ENCODE data around the gene PPP2R2D.
"Not testable (repeated sequence)": the region's sequence is repeated elsewhere in the genome, so short reads cannot be mapped to it uniquely, and the experiment has no call there.

The PPP2R2D gene

DNA sequence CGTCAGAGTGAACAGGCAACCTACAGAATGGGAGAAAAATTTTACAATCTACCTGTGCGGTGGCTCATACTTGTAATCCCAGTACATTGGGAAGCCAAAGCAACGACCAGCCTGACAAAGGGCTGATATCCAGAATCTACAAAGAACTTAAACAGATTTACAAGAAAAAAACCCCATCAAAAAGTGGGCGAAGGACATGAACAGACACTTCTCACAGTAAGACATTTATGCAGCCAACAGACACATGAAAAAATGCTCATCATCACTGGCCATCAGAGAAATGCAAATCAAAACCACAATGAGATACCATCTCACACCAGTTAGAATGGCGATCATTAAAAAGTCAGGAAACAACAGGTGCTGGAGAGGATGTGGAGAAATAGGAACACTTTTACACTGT is 86.5 kb downstream of the PPP2R2D start:
- not testable (repeated sequence) for DNase-seq (ENCODE audit: low spot score); H3K9me3 Mint-ChIP-seq; H3K36me3 Mint-ChIP-seq (ENCODE audit: low read depth); H3K27ac Mint-ChIP-seq; H3K4me3 Mint-ChIP-seq; H3K4me1 Mint-ChIP-seq (ENCODE audit: low read depth)
- H3K27me3 Mint-ChIP-seq (ENCODE audit: low read depth), result peaks cover 13% of the 10 kb centered on the region

DNA sequence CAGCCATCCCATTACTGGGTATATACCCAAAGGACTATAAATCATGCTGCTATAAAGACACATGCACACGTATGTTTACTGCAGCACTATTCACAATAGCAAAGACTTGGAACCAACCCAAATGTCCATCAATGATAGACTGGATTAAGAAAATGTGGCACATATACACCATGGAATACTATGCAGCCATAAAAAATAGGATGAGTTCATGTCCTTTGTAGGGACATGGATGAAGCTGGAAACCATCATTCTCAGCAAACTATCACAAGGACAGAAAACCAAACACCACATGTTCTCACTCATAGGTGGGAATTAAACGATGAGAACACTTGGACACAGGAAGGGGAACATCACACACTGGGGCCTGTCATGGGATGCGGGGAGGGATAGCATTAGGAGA is 87.0 kb downstream of the PPP2R2D start:
- not testable (repeated sequence) for H3K4me1 Mint-ChIP-seq (ENCODE audit: low read depth); DNase-seq (ENCODE audit: low spot score); H3K27ac Mint-ChIP-seq; H3K36me3 Mint-ChIP-seq (ENCODE audit: low read depth); H3K4me3 Mint-ChIP-seq; H3K9me3 Mint-ChIP-seq
- peaks cover 13% of the 10 kb centered on the region for H3K27me3 Mint-ChIP-seq (ENCODE audit: low read depth)

DNA sequence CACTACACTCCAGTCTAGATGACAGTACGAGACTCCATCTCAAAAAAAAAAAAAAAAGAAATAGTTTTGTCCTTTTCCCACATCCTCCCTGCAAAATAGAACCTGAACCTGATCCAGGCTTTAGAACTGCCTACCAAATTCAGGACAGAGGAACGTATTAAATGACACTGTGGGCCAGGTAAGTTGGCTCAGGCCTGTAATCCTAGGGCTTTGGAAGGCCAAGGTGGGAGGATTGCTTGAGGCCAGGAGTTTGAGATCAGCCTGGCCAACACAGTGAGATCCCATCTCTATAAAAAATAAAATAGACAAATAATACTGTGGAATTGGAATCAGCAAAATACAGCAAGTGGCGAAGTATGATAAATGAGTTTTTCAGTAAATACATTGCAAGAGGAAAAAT is 90.9 kb downstream of the PPP2R2D start:
- no peak overlapping the region for H3K27ac Mint-ChIP-seq
- no peaks in the 10 kb centered on the region for H3K4me1 Mint-ChIP-seq (ENCODE audit: low read depth)
- DNase-seq (ENCODE audit: low spot score), result no peak
- peaks cover 6% of the 10 kb centered on the region for H3K27me3 Mint-ChIP-seq (ENCODE audit: low read depth)
- H3K4me3 Mint-ChIP-seq, result no peak overlapping the region
- no peaks in the 10 kb centered on the region for H3K9me3 Mint-ChIP-seq
- no peaks in the 10 kb centered on the region for H3K36me3 Mint-ChIP-seq (ENCODE audit: low read depth)

DNA sequence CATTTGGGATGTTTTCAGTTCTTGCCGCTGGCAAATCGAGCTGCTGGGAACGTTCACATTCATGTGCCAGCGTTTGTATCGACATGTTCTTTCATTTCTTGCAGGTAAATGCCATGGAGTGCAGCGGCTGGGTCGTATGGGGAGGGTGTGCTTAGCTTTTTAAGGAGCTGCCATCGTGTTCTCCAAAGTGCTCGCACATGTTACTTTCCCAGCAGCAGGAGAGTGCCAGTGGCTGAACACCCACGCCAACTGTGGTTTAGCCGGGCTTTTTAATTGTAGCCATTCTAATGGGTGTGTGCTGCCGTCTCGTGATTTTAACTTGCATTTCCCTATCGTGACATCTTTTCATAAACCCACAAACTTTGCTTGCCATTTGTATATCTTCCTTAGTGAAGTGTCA is 92.5 kb downstream of the PPP2R2D start:
- Mint-ChIP-seq H3K36me3 (ENCODE audit: low read depth) (no peaks in the 10 kb centered on the region), H3K4me1 (ENCODE audit: low read depth) (no peaks in the 10 kb centered on the region), H3K27ac (no peak overlapping the region), H3K27me3 (ENCODE audit: low read depth) (peaks cover 6% of the 10 kb centered on the region), H3K9me3 (no peaks in the 10 kb centered on the region), H3K4me3 (no peak overlapping the region)
- DNase-seq (ENCODE audit: low spot score), result no peak

DNA sequence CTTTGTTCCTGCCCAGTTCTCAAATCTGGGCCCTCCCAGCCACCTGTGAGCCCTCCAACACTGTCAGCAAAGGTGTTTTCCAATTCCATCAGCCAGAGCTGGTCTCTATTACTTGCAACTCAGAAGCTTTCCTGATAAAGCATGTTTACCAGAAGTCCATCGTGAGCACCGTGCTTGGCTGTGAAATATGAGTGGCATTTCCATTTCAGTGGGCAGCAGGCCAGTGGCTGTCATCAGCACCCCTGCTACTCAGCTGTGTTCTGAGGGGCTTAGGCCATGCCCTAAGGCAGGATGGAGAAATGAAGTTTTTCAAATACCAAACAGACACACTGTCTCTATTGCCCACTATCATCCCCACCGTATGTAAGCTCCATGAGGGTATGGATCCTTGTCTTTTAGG is 93.6 kb downstream of the PPP2R2D start:
- H3K27me3 Mint-ChIP-seq (ENCODE audit: low read depth), result peaks cover 3% of the 10 kb centered on the region
- DNase-seq (ENCODE audit: low spot score), result no peak
- H3K9me3 Mint-ChIP-seq, result no peaks in the 10 kb centered on the region
- H3K4me1 Mint-ChIP-seq (ENCODE audit: low read depth), result no peaks in the 10 kb centered on the region
- H3K36me3 Mint-ChIP-seq (ENCODE audit: low read depth), result no peaks in the 10 kb centered on the region
- no peak overlapping the region for H3K27ac Mint-ChIP-seq
- no peak overlapping the region for H3K4me3 Mint-ChIP-seq

DNA sequence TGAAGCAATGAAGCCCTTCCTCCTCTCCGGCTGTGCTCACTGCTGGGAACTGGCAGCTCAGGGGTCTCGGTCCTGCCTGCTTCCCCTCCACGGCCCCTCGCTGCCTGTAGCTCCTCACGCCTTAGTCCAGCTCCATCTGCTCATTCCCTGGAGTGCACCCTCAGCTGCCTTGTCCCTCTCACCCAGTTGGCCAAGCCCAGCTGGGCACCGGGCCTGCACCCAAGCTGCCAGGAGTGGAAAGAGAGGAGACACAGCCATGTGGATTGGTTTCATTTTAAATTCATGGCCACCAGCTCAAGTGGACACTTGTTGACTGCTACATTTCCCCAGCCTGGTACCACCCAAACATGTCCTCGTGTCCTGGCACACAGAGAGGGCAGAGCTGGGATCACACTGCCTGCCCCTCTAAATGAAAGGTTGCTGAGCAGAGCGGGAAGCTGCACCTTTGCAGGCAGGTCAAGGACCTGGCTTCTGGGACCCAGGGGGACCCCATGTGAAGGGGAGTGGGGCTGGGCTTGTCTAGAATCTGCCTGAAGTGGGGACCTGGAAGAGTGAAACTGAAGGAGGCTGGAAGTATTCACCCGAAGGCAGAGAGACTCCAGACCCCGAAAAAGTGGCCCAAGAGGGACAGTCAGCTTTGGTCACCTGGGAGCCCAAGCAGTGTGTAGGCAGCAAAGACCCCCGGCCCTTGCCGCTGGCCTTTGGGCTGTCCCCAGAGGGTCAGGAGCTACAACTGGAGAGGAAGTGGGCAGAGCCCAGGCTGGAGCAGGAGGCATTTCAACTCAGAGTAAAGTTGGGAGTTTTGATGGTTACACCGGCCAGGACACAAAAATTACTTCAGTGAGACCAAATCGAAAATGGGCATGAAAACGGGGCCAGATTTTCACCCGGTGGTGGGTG is 95.9 kb downstream of the PPP2R2D start:
- Mint-ChIP-seq H3K9me3 (no peaks in the 10 kb centered on the region), H3K27ac (no peak overlapping the region), H3K4me3 (no peak overlapping the region), H3K36me3 (ENCODE audit: low read depth) (no peaks in the 10 kb centered on the region), H3K27me3 (ENCODE audit: low read depth) (peaks cover 3% of the 10 kb centered on the region), H3K4me1 (ENCODE audit: low read depth) (peaks cover 4% of the 10 kb centered on the region)
- DNase-seq (ENCODE audit: low spot score), result no peak

DNA sequence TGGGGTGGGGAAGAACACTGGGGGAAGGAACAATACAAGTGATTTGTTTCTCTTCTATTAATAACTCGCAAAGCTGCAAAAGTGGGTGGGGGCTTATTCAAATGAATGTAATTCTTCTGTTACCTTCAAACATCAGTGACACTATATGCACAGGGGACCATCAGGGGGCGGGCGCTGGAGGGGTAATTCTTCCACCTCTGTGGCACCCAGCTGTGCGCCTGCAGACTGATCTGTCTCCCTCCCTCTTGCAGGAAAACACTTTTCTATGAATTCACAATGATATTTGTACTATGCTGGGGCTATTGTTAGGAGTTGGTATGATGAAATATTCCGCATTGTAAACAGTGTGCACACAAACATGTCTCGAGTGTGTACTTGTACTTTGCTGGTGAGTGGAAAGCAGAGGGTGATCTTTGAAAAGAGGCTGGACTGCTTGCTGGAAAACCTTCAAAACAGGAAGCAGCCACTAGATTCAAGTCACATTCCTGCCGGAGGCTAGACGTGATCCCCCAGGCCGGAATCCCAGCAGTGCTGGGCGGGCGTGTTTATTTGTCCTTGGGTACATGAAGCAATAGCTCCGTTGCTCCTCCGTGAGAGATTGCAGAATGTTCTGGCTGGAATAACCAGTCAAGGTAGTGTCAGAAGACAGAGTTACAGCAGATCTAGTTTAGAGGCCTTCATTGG is 96.7 kb downstream of the PPP2R2D start:
- H3K9me3 Mint-ChIP-seq, result no peaks in the 10 kb centered on the region

DNA sequence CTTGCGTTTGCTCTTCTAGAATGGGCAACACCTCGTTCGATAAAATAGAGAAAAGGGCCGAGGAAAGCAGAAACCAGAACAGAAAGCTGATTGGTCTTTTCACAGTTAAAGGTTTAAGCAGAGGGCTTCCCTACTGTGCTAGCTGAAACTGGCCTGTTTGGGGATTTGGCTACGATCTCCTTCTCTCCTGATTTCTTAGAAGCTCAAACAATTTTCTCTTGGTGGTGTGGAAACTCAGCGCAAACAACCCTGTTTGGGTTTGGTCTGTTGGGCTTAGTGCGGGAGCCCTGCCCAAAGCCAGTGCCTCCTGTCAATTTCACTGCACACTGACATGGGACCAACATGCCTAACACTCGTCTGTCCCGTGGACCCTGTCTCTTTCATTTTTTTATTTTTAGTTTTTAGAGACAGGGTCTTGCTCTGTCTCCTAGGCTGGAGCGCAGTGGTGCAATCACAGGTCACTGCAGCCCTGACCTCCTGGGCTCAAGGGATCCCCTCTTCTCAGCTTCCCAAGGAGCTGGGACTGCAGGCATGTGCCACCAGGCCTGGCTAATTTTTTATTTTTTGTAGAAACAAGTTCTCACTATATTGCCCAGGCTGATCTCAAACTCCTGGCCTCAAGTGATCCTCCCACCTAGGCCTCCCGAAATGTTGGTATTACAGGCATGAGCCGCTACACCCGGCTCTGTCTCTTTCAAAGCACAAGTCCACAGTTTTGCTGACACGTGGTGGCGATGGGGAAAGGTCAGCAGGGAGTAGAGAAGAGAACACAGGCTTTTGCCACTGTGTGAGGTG is 97.4 kb downstream of the PPP2R2D start:
- Mint-ChIP-seq H3K9me3 (no peaks in the 10 kb centered on the region), H3K27ac (no peak overlapping the region), H3K36me3 (ENCODE audit: low read depth) (no peaks in the 10 kb centered on the region), H3K4me1 (ENCODE audit: low read depth) (peaks cover 4% of the 10 kb centered on the region), H3K27me3 (ENCODE audit: low read depth) (peaks cover 3% of the 10 kb centered on the region), H3K4me3 (no peak overlapping the region)
- no peak for DNase-seq (ENCODE audit: low spot score)

More for the DNA sequence above, 96.7 kb downstream of the PPP2R2D start:
- Mint-ChIP-seq H3K4me1 (ENCODE audit: low read depth) (peaks cover 4% of the 10 kb centered on the region), H3K36me3 (ENCODE audit: low read depth) (no peaks in the 10 kb centered on the region), H3K27ac (no peak overlapping the region), H3K27me3 (ENCODE audit: low read depth) (peaks cover 6% of the 10 kb centered on the region), H3K4me3 (no peak overlapping the region)
- DNase-seq (ENCODE audit: low spot score), result no peak

DNA sequence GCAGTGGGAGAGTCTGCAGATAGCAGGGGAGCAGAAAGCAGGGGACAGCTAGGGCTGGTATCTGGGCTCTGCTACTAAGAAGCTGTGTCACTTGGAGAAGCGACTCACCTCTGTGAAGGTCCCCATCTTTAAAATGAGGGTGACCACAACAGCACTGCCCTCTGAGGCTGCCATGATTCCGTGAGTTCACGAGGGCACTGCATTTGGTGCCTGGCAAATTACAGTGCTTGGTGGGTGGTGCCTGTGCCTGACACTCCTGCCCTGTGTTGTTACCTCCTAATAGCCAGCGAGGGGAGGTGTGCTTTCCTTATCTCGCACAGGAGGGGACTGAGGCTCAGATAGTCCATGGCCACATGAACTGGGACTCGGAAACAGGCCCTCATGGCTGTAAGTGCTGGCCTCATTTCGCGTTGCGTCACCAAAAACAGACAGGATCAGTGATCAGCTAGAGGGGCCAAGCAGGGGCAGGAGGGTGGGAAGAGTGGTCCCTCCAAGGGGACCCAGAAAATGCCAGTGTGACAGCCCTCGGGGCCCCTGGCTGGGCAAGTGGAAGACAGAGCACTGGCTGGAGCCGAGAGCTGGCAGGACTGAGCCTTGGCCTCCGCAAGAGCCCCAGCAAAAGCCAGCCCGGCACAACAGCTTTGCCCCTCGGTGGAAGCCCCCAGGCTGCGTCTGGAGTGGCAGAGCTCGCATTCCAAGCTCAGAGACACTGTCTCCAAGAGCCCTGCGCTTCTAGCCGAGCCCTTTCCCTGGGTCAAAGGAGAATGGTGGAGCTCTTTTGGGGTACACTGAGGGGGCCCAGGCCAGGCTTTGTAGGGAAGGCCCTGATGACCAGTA is 98.3 kb downstream of the PPP2R2D start:
- H3K4me1 Mint-ChIP-seq (ENCODE audit: low read depth), result peaks cover 4% of the 10 kb centered on the region
- H3K9me3 Mint-ChIP-seq, result no peaks in the 10 kb centered on the region
- no peak overlapping the region for H3K4me3 Mint-ChIP-seq
- DNase-seq (ENCODE audit: low spot score), result no peak
- no peaks in the 10 kb centered on the region for H3K36me3 Mint-ChIP-seq (ENCODE audit: low read depth)
- H3K27ac Mint-ChIP-seq, result no peak overlapping the region
- H3K27me3 Mint-ChIP-seq (ENCODE audit: low read depth), result peaks cover 3% of the 10 kb centered on the region

DNA sequence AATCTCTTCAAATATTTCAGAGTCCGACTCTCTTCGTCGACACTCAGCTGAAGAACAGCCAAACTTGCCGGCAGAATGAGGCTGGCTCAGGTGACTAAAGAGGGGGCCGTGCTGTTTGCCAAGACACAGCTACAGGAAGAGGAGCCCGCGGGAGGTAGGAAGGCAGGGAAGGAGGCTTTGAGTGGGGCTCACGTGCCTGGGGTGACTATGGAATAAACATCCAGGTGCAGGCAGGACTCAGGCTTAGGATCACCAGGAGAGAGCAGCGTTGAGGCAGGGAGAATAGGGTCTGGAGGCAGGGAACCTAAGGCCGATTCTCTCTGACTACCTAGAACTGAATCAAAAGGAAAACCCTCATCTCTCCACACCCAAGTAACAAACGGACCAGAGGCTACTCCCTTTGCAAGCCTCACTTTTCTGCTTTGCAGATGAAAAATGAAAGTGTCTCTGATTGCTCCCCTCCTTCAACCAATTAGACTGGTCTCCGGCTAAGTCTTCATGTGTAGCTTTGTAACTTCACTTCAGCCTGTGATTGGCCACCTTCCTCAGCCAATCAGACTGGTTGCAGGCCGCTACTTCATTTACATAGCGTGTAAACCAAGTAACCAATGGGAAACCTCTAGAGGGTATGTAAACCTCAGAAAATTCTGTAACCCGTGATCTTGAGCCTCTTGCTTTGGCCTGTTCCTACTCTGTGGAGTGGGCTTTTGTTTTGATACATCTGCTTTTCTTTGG is 100.6 kb downstream of the PPP2R2D start:
- no peak for DNase-seq (ENCODE audit: low spot score)
- Mint-ChIP-seq H3K4me1 (ENCODE audit: low read depth) (peaks cover 4% of the 10 kb centered on the region), H3K9me3 (peaks cover 7% of the 10 kb centered on the region), H3K27me3 (ENCODE audit: low read depth) (peaks cover 3% of the 10 kb centered on the region), H3K27ac (no peak overlapping the region), H3K4me3 (no peak overlapping the region), H3K36me3 (ENCODE audit: low read depth) (no peaks in the 10 kb centered on the region)

DNA sequence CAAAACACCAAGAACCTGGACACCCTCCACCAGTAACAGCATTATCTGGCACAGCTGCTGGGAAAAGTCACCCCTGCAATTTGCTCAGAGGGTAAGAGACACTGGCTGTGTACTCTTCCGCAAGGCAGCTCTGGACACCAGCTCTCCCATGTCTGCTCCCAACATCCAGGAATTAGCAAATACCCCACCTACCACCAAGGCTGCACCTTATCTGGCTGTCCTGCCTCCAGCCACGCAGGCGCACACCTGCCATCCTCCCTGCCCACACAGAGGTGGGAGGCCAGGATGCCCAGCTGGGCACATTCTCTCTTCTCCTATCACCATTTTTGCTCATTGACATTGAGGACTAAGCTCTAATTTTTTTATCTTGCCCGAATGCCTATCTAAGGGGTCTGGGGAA is 101.2 kb downstream of the PPP2R2D start:
- Mint-ChIP-seq H3K27me3 (ENCODE audit: low read depth) (peaks cover 3% of the 10 kb centered on the region), H3K4me3 (no peak overlapping the region), H3K36me3 (ENCODE audit: low read depth) (no peaks in the 10 kb centered on the region), H3K9me3 (peaks cover 7% of the 10 kb centered on the region), H3K27ac (no peak overlapping the region), H3K4me1 (ENCODE audit: low read depth) (peaks cover 4% of the 10 kb centered on the region)
- DNase-seq (ENCODE audit: low spot score), result no peak

DNA sequence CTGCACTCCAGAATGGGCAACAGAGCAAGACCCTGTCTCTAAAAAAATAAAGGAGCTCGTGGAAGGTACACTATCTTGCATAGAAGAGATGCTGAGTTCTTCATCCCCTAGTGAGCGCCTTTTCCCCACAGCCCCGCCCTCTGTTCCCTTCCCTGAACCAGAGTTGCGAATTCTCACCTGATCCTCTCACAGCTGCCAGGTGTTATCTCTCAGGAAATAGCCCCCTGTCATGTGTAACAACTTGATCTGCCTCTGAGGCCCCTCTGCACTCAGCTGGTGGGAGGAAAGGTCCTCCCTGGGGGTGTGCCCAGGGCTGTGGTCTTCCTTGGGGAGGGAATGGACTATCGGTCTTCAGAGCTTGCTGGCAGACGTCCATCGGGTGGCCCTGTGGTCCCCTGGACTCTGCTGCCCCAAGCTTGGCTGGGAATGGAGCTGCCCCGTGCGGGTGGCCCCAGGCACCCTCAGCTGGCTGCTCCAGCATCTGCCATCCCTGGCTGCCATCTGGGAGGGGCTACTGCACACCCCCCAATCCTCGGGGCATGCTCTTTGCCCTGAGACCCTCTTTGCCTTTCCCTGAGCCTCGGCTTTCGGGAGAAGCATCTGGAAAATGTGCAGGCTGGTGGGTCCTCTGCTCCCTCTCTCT is 102.6 kb downstream of the PPP2R2D start:
- H3K4me1 Mint-ChIP-seq (ENCODE audit: low read depth), result peaks cover 4% of the 10 kb centered on the region
- H3K4me3 Mint-ChIP-seq, result no peak overlapping the region
- H3K27me3 Mint-ChIP-seq (ENCODE audit: low read depth), result peaks cover 3% of the 10 kb centered on the region
- peaks cover 7% of the 10 kb centered on the region for H3K9me3 Mint-ChIP-seq
- H3K27ac Mint-ChIP-seq, result no peak overlapping the region
- no peak for DNase-seq (ENCODE audit: low spot score)
- no peaks in the 10 kb centered on the region for H3K36me3 Mint-ChIP-seq (ENCODE audit: low read depth)
